Loucy (cell line): Measurements from ENCODE around the gene CTXN2.

ENCODE experiments used
- H2AFZ ChIP-seq: fragments of 200-600 bp; sonication (generic); 2 replicates; pipeline ENCODE4 v1.6.0; 2016; ENCODE audit warnings: antibody characterized with exemption, mild to moderate bottlenecking, low read length, moderate library complexity
- H3F3A ChIP-seq: fragments of 200-600 bp; 2 replicates; pipeline ENCODE4 v1.6.0; 2016; ENCODE audit warnings: antibody characterized with exemption, low read depth, mild to moderate bottlenecking
- H3K27me3 ChIP-seq: fragments of 200-600 bp; sonication (generic); 2 replicates; pipeline ENCODE4 v1.6.1; 2014; ENCODE audit warnings: low read length, mild to moderate bottlenecking; ENCODE audit not compliant: insufficient read depth, poor library complexity, severe bottlenecking
- H3K36me3 ChIP-seq: fragments of 200-600 bp; sonication (generic); 2 replicates; pipeline ENCODE4 v1.6.1; 2016; ENCODE audit warnings: low read length; ENCODE audit not compliant: insufficient read depth
- H3K4me1 ChIP-seq: fragments of 200-600 bp; sonication (generic); 2 replicates; pipeline ENCODE4 v1.5.1; 2014; ENCODE audit warnings: low read length, mild to moderate bottlenecking; ENCODE audit not compliant: insufficient read depth, poor library complexity, severe bottlenecking
- H3K4me2 ChIP-seq: fragments of 200-600 bp; sonication (generic); 2 replicates; pipeline ENCODE4 v1.6.0; 2014; ENCODE audit warnings: antibody characterized with exemption, low read length, low read depth, mild to moderate bottlenecking; ENCODE audit not compliant: poor library complexity, severe bottlenecking
- H3K4me3 ChIP-seq: fragments of 200-600 bp; sonication (generic); 2 replicates; pipeline ENCODE4 v1.5.1; 2014; ENCODE audit warnings: low read length, mild to moderate bottlenecking, mixed read lengths; ENCODE audit not compliant: poor library complexity, severe bottlenecking
- H3K79me2 ChIP-seq: fragments of 200-600 bp; sonication (generic); 2 replicates; pipeline ENCODE4 v1.6.1; 2014; ENCODE audit warnings: low read length; ENCODE audit not compliant: insufficient read depth
- H3K9ac ChIP-seq: fragments of 200-600 bp; sonication (generic); 2 replicates; pipeline ENCODE4 v1.6.0; 2014; ENCODE audit warnings: mild to moderate bottlenecking, low read depth, low read length, moderate library complexity; ENCODE audit not compliant: poor library complexity, severe bottlenecking
- H3K9me2 ChIP-seq: fragments of 200-600 bp; sonication (generic); replicated peaks from 2 replicates; pipeline ENCODE4 v1.6.1; 2016; ENCODE audit warnings: low read depth, low read length, mixed read lengths
- H3K9me3 ChIP-seq: fragments of 200-600 bp; sonication (generic); 2 replicates; pipeline ENCODE4 v1.6.1; 2014; ENCODE audit warnings: mild to moderate bottlenecking, antibody characterized with exemption, low read length, low read depth; ENCODE audit not compliant: insufficient read depth
- H4K20me1 ChIP-seq: fragments of 200-600 bp; sonication (generic); 2 replicates; pipeline ENCODE4 v1.6.0; 2014; ENCODE audit warnings: antibody characterized with exemption, low read length, mild to moderate bottlenecking; ENCODE audit not compliant: insufficient read depth, poor library complexity, severe bottlenecking
- EZH2phosphoT487 ChIP-seq: fragments of 200-600 bp; IDR thresholded peaks from 2 replicates; pipeline ENCODE4 v1.6.1; 2018; ENCODE audit warnings: antibody characterized with exemption, mild to moderate bottlenecking, moderate library complexity, borderline replicate concordance
- TF ChIP-seq, protein P1 (sequence below): fragments of 200-600 bp; sonication (generic); conservative IDR thresholded peaks from 2 replicates; pipeline ENCODE4 v1.5.1; 2014; ENCODE audit warnings: mild to moderate bottlenecking, antibody characterized with exemption, low read length

Gene CTXN2

DNA sequence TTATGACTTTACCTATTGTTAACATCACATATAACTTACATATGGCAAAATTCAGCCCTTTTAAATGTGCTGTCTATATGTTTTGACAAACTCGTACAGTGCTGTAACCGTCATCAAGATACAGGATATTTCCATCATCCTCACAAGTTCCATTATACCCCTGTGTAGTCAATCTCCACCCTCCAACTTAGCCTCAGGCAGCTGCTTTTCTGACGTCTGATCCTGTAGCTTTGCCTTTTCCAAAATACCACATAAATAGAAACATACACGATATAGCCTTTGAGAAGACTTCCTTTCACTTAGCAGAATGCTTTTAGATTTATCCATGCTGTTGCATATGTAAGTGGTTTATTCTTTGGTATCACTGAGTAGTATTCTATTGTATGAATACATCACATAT lies 61.7 kb downstream of the CTXN2 start:
- Histone ChIP-seq H3K4me1 (no peaks in the 10 kb centered on the region), H3K36me3 (no peaks in the 10 kb centered on the region), H3K9ac (no peak overlapping the region), H3F3A (no peaks in the 10 kb centered on the region), H3K79me2 (no peaks in the 10 kb centered on the region), H3K9me2 (no peaks in the 10 kb centered on the region), H3K4me3 (no peak overlapping the region), H2AFZ (no peak overlapping the region), H3K9me3 (no peaks in the 10 kb centered on the region), H4K20me1 (no peaks in the 10 kb centered on the region), H3K27me3 (no peaks in the 10 kb centered on the region), H3K4me2 (no peak overlapping the region)
- TF ChIP-seq, protein P1, sequence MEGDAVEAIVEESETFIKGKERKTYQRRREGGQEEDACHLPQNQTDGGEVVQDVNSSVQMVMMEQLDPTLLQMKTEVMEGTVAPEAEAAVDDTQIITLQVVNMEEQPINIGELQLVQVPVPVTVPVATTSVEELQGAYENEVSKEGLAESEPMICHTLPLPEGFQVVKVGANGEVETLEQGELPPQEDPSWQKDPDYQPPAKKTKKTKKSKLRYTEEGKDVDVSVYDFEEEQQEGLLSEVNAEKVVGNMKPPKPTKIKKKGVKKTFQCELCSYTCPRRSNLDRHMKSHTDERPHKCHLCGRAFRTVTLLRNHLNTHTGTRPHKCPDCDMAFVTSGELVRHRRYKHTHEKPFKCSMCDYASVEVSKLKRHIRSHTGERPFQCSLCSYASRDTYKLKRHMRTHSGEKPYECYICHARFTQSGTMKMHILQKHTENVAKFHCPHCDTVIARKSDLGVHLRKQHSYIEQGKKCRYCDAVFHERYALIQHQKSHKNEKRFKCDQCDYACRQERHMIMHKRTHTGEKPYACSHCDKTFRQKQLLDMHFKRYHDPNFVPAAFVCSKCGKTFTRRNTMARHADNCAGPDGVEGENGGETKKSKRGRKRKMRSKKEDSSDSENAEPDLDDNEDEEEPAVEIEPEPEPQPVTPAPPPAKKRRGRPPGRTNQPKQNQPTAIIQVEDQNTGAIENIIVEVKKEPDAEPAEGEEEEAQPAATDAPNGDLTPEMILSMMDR, result no peak
- TF ChIP-seq EZH2phosphoT487, result no peak
